Thyroid gland (tissue), 4 donors: ENCODE measurements around the gene PRSS50. TPM values are rescaled to one million over a fixed set of nuclear protein-coding genes. Genes with fewer than 3 reads are reported as not detected.

ENCODE experiments used
- DNase-seq, 2 donors: peaks; one replicate each; pipeline ENCODE4 v3.0.0-alpha.2; 2019
- H3K27ac ChIP-seq, 3 donors: fragments of 200-600 bp; sonication (generic); 1 replicate in 2 of 3; 2 replicates in 1 of 3; pipeline ENCODE4 v1.5.1; 2016 to 2019; ENCODE audit warnings: mild to moderate bottlenecking in 1 of 3, moderate library complexity in 1 of 3
- H3K27me3 ChIP-seq: fragments of 200-600 bp; sonication (generic); one replicate; pipeline ENCODE4 v1.5.1; 2019
- H3K36me3 ChIP-seq, 2 donors: fragments of 200-600 bp; sonication (generic); one replicate each; pipeline ENCODE4 v1.5.1; 2016 to 2019
- H3K4me1 ChIP-seq, 2 donors: fragments of 200-600 bp; sonication (generic); one replicate each; pipeline ENCODE4 v1.5.1; 2017 to 2019
- H3K4me3 ChIP-seq, 3 donors: fragments of 200-600 bp; sonication (generic); replicated peaks in 1 of 3; 1 replicate in 2 of 3; 2 replicates in 1 of 3; pipeline ENCODE4 v1.5.1; 2016; ENCODE audit warnings: mild to moderate bottlenecking in 1 of 3
- H3K9me3 ChIP-seq: fragments of 200-600 bp; sonication (generic); one replicate; pipeline ENCODE4 v1.5.1; 2017
- CTCF ChIP-seq, 6 experiments: fragments of 200-600 bp in 3 of 6; fragments of 450-650 bp in 3 of 6; sonication (generic) in 3 of 6; IDR thresholded peaks; one replicate each; pipeline ENCODE4 v1.5.1; 2016 to 2019; ENCODE audit warnings: antibody characterized with exemption in 6 of 6, mild to moderate bottlenecking in 2 of 6, inconsistent platforms in 1 of 6, moderate library complexity in 1 of 6
- POLR2A ChIP-seq, 2 donors: fragments of 450-650 bp; IDR thresholded peaks; one replicate each; pipeline ENCODE4 v1.6.1; 2017; ENCODE audit warnings: antibody characterized with exemption in 2 of 2, mild to moderate bottlenecking in 2 of 2, moderate library complexity in 1 of 2
- WGBS, 2 donors: methylation state at CpG; one replicate each; pipeline ENCODE4 v1.1.5; 2017; 5-methylcytosine and 5-hydroxymethylcytosine counted together
- intact Hi-C: fragments of 100-400 bp; cut with DNase I; formaldehyde crosslinking; loops from one replicate; pipeline ENCODE4 v1.15.1; 2023
- total RNA-seq, 4 donors: library from RNA; depleted of rRNA; stranded (reverse); fragments of >200 nt; gene quantifications; one replicate each; pipeline ENCODE4 v1.2.3, GENCODE V29; 2016

The PRSS50 gene
- total RNA-seq, 4 donors from 2014 or later = 1.7 to 6.0 (median 3.6) TPM

DNA sequence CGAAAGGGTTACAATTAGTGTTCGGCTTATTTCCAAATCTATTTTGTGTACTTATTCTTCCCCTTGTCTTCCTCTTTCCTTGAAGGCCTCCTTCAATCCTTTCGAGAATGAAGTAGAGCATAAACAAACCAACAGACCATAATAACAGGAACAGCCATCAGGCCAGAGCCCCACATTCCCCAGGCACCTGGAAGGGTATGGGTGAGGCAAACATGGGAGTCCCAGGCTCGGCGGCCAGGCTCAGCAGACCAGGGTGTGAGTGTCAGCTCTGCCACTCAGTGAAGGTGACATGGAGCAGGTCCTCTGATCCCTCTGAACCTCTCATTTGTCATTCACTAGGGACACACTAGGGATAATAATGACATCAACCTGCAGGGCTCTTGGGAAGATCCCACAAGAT is 38.0 kb downstream of the PRSS50 start:
- H3K9me3 ChIP-seq = no peaks in the 10 kb centered on the region
- peak; percentile 77 to 82 for DNase-seq
- H3K36me3 ChIP-seq = peaks cover 0 to 12% of the 10 kb centered on the region in 2 donors
- no peaks in the 10 kb centered on the region for H3K27me3 ChIP-seq
- no peak overlapping the region for H3K4me3 ChIP-seq
- peak overlapping the region; percentile 74 to 86 (median 85) for H3K27ac ChIP-seq
- 24 to 52% methylated on average over 5 of the region's 5 CpGs for WGBS, 2 donors
- peaks cover 24 to 42% of the 10 kb centered on the region in 2 donors for H3K4me1 ChIP-seq
- TF ChIP-seq POLR2A (IDR thresholded peaks at IDR 0.05) = no peak
- no peak for TF ChIP-seq CTCF (IDR thresholded peaks at IDR 0.05)
- intact Hi-C loops = no loop called here

DNA sequence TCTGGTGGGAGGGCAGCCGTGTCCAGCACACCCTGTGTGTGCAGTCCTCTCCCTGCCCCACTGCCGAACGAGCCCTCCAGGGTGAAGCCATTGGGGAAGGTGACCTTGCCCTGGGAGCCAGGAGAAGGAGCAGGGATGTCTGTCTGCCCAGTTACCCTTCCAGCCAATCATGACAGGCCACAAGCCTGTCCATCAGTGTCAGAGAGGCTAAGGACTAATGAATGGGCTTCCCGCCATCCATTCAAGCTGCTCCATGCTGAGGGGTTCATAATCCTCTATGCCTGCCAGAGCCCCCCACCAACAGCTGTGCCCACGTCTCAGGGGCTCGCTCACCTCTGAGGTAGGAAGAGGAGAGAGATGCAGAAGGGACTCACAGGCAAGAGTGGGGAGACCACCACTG is 39.4 kb downstream of the PRSS50 start:
- Histone ChIP-seq H3K4me3 (no peak overlapping the region), H3K27ac (no peak overlapping the region), H3K36me3 (peaks cover 0 to 19% of the 10 kb centered on the region in 2 donors), H3K9me3 (no peaks in the 10 kb centered on the region), H3K27me3 (no peaks in the 10 kb centered on the region), H3K4me1 (peaks cover 24 to 42% of the 10 kb centered on the region in 2 donors)
- 94 to 95% methylated on average over 3 to 6 of the region's 6 CpGs for whole genome bisulfite sequencing, 2 donors
- TF ChIP-seq CTCF (IDR thresholded peaks at IDR 0.05) = no peak
- no peak for TF ChIP-seq POLR2A (IDR thresholded peaks at IDR 0.05)
- DNase-seq = no peak
- intact Hi-C loops = no loop called here

DNA sequence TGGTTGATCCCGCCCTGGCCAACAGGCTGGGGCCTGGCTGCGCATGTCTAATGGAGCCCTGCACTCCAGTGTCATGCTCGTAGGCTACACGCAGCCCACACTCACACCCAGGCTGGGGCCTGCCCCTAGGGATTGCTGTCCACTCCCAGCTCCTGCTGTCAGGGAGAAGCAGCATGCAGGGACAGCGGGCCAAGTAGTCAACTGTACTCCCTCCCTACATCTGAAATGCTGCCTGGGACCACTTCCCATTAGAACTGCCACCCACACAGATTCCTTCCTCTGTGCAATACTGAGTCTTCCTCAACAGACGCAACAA is 40.3 kb downstream of the PRSS50 start:
- Histone ChIP-seq H3K36me3 (peaks cover 0 to 18% of the 10 kb centered on the region in 2 donors), H3K4me1 (peaks cover 24 to 37% of the 10 kb centered on the region in 2 donors), H3K9me3 (no peaks in the 10 kb centered on the region), H3K4me3 (no peak overlapping the region), H3K27me3 (no peaks in the 10 kb centered on the region), H3K27ac (no peak overlapping the region)
- TF ChIP-seq CTCF (IDR thresholded peaks at IDR 0.05) = no peak
- no peak for DNase-seq
- intact Hi-C loops = no loop called here
- 78 to 87% methylated on average over 5 to 6 of the region's 6 CpGs for whole genome bisulfite sequencing, 2 donors

DNA sequence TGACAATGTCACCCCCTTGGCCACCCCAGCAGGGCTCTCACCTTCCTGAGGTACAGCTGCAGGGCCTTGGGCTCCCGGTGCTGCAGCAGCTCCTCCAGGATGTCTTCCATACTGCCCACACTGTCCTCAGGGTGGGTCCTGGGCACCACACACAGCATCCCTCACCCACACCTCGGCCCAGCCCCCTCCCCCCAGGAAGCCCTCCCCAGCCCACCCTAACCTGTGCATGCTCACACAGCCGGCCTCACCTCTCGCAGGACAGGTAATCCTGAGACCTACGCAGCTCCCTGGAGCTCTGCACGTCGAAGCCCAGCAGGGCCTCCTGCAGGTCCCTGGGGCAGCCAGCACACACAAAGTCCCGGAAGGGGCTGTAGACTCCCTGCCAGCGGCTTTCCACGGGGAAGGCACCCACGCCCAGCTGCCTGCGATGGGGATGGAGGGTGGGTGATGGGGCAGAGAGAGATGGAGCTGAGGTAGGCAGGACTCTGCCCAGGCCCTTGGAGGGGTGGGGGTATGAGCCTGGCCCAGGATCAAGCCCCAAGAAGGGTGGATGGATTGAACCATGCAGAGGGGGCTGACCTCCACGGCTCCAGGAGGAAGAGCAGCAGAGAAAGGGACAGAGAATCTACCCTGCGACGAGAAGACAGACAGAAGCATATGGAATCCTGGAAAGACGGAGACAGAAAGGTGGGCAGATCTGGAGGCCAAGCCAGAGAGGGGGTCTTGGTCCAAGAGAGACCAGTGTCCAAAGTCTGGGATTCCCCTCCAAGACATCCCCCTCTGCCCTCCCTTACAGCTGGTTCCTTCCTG is 40.9 kb downstream of the PRSS50 start:
- Histone ChIP-seq H3K9me3 (no peaks in the 10 kb centered on the region), H3K27me3 (no peaks in the 10 kb centered on the region), H3K4me1 (peaks cover 24 to 34% of the 10 kb centered on the region in 2 donors), H3K36me3 (peaks cover 0 to 18% of the 10 kb centered on the region in 2 donors), H3K4me3 (no peak overlapping the region), H3K27ac (no peak overlapping the region)
- 88 to 89% methylated on average over 4 to 11 of the region's 16 CpGs for WGBS, 2 donors
- peak in 1 of 2 donors; percentile 2 for DNase-seq
- intact Hi-C loops = no loop called here
- TF ChIP-seq POLR2A (IDR thresholded peaks at IDR 0.05) (no peak), CTCF (IDR thresholded peaks at IDR 0.05) (no peak)

- DNase-seq = peak in 1 of 2 donors; percentile 14
- no peak for TF ChIP-seq POLR2A (IDR thresholded peaks at IDR 0.05)
- TF ChIP-seq CTCF (IDR thresholded peaks at IDR 0.05) = no peak
- H3K27me3 ChIP-seq = no peaks in the 10 kb centered on the region
- H3K4me3 ChIP-seq = no peak overlapping the region
- WGBS, 2 donors = 57 to 73% methylated on average over 7 of the region's 9 CpGs
- H3K36me3 ChIP-seq = peaks cover 0 to 18% of the 10 kb centered on the region in 2 donors
- H3K27ac ChIP-seq = no peak overlapping the region
- intact Hi-C loops = no loop called here
- H3K4me1 ChIP-seq = peaks cover 21 to 27% of the 10 kb centered on the region in 2 donors
- no peaks in the 10 kb centered on the region for H3K9me3 ChIP-seq
These were observed 41.7 kb downstream of the PRSS50 start for GRCh38 chr3:46675843-46676567.
